ENCODE results near the gene CD2AP.

CD2AP gene

GRCh38 chr6:47573109-47573508 lies 95.5 kb downstream of the CD2AP start:
- no peak for DNase-seq

- DNase-seq = no peak
Observed at GRCh38 chr6:47574789-47575188, 97.2 kb downstream of the CD2AP start.

DNA sequence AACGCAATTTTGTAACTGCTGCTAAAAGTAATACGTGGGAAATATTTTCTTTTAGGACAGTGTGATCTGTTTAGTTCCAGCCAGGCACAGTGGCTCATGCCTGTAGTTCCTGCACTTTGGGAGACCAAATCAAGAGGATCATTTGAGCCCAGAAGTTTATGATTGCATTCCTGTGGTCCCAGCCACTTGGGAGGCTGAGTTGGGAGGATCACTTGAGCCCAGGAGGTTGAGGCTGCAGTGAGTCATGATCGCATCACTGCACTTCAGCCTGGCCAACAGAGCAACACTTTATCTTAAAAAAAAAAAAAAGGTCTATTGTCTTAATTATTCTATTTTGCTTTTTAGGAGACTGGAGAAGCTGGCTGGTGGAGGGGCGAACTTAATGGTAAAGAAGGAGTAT lies 101.5 kb downstream of the CD2AP start:
- DNase-seq = no peak

- no peak for DNase-seq
Observed at GRCh38 chr6:47581591-47581990, 104.0 kb downstream of the CD2AP start.

- no peak for DNase-seq
Observed at GRCh38 chr6:47587493-47587892, 109.9 kb downstream of the CD2AP start.

GRCh38 chr6:47592131-47592840 lies 114.7 kb downstream of the CD2AP start:
- no peak for DNase-seq

DNA sequence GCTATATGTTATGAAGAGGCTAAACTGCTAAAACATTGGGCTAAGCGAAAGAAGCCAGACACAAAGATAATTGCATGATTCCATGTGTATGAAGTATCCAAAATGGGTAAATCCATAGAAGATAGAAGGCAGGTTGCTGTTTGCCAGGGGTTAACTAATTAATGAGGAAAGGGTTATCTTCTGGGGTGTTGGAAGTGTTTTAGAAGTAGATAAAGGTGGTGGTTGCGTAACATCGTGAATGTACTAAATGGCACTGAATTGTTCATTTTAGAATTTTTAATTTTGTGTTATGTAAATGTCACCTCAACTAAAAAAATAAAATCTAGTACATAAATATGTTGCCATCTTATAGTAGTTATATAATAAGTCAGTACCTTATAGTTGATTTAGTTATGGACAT lies 116.4 kb downstream of the CD2AP start:
- DNase-seq = no peak

GRCh38 chr6:47595785-47596184 lies 118.2 kb downstream of the CD2AP start:
- no peak for DNase-seq

- no peak for DNase-seq
Observed at GRCh38 chr6:47598367-47598766, 120.8 kb downstream of the CD2AP start.

GRCh38 chr6:47599512-47599911 lies 121.9 kb downstream of the CD2AP start:
- DNase-seq = no peak

- DNase-seq = no peak
Observed at GRCh38 chr6:47603227-47603626, 125.6 kb downstream of the CD2AP start.

- DNase-seq = no peak
Observed at GRCh38 chr6:47603995-47604394, 126.4 kb downstream of the CD2AP start.

- DNase-seq = no peak
Observed at GRCh38 chr6:47621838-47622449, 144.4 kb downstream of the CD2AP start.

GRCh38 chr6:47626782-47627181 lies 149.2 kb downstream of the CD2AP start:
- DNase-seq = no peak

- no peak for DNase-seq
Observed at GRCh38 chr6:47628448-47629272, 151.1 kb downstream of the CD2AP start.

DNA sequence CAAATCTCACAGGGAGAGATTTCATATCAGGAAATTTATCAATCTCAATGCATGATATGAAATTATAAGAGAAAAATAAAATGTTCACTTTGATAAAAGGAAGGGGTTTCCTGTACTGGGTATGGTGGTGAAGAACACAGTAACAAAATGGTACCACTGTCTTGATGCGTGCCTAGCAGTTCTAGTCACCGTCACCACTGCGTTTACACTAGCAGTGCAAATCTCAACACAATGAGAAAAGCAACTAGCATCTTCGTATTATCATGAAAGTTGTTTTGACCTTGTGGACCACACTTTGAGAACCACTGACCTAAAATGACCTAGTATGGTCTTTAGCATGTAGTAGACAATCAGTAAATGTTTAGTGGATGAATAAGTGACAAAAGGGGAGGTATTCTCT lies 152.4 kb downstream of the CD2AP start:
- no peak for DNase-seq

- DNase-seq = no peak
Observed at GRCh38 chr6:47630587-47630986, 153.0 kb downstream of the CD2AP start.

- no peak for DNase-seq
Observed at GRCh38 chr6:47631269-47631772, 153.7 kb downstream of the CD2AP start.

DNA sequence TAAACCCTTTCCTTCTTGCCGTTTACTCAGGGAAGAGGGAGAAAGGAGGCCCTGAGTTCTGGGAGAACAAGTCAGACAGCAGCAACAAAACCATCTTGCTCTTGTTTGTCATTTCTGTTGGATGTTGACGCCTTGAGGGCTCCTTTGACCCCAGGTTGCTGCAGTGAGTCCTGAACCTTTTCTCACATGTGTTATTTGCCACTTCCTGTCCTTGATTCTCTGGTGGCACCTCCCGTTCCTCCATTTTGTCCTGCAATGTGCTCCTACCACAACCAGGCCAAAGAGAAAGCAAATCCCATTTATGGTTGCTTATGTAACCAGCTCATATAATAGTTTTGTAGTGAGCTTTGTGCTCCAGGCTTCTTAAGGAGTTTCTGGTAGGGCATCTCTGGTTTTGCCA lies 154.2 kb downstream of the CD2AP start:
- DNase-seq = no peak

- no peak for DNase-seq
Observed at GRCh38 chr6:47633141-47633540, 155.6 kb downstream of the CD2AP start.

- DNase-seq = no peak
Observed at GRCh38 chr6:47634210-47635047, 156.8 kb downstream of the CD2AP start.

DNA sequence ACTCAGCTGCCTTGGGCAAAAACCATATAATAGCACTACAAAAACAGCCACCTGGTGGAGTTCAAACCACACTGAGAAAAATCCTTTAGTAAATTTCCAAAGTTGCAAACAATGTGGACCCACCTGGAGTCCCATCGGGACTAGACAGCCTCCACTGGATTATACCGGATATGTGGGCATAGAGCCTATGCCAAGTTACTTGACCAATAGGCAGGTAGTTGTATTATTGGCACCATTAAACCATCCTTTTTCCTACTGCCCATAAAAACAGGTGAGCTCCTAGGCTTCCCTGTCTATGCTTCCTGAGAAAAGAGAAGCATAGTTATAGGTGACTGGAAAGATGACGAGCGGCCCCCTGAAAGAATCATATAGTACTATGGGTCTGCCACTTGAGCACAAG lies 169.1 kb downstream of the CD2AP start:
- DNase-seq = no peak

- no peak for DNase-seq
Observed at GRCh38 chr6:47647188-47647587, 169.6 kb downstream of the CD2AP start.

Data from 8988T (cell line).